HG02759 (cell line): ENCODE data around the gene HCFC1R1.

Experiments
- ATAC-seq: cut with Tn5 transposase; IDR thresholded peaks from one replicate; pipeline ENCODE4 v1.9.1; 2021; ENCODE audit warnings: mild to moderate bottlenecking, moderate library complexity; ENCODE audit not compliant: unreplicated experiment

HCFC1R1 gene

DNA sequence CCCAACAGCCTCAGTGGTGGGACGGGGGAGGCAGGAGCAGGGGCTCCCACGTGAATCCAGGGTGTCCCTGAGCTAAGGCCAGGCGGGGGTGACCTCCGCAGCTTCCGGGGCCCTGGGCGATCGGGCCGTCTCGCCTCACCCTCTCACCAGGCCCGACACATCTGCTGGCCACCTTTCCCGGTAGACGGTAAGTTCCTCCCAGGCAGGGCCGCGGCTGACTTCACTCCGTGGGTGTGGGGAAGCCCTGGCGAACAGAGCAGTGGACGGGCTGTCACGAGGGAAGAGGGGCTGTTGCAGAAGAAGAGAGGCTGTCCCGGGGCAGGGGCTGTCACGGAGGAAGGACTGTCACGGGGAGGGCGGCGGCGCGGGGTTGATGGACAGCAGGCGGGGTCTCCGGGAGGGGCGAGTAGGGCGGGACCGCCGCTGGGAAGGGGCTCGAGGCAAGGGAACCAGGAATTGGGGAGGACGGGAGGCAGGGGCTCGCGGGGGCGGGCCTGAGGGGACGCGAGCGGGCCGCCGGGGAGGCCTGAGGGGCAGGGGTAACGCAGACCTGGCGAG is 44.0 kb downstream of the HCFC1R1 start:
- no peak for ATAC-seq

GRCh38 chr16:2977440-2977839 is 46.3 kb downstream of the HCFC1R1 start:
- no peak for ATAC-seq

GRCh38 chr16:2976673-2977072 is 47.1 kb downstream of the HCFC1R1 start:
- no peak for ATAC-seq

DNA sequence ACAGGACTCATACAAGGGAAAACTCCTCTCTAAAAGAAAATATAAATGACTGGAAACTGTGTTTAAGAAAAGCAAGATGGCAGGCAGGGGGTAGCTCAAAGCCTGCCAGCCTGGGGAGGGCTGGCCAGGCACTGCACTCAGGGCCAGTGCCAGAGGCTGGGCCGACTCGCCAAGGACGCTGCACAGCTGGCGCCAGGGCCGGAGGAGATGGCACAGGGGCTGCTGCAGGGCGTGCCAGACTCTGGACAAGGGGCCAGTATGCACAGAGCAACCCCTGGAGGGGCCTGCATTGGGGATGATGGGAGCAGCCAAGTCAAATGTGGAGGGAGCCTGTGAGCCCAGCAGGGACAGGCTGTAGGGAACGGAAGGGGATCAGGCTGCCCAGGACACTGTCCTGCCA is 47.5 kb downstream of the HCFC1R1 start:
- ATAC-seq: no peak

DNA sequence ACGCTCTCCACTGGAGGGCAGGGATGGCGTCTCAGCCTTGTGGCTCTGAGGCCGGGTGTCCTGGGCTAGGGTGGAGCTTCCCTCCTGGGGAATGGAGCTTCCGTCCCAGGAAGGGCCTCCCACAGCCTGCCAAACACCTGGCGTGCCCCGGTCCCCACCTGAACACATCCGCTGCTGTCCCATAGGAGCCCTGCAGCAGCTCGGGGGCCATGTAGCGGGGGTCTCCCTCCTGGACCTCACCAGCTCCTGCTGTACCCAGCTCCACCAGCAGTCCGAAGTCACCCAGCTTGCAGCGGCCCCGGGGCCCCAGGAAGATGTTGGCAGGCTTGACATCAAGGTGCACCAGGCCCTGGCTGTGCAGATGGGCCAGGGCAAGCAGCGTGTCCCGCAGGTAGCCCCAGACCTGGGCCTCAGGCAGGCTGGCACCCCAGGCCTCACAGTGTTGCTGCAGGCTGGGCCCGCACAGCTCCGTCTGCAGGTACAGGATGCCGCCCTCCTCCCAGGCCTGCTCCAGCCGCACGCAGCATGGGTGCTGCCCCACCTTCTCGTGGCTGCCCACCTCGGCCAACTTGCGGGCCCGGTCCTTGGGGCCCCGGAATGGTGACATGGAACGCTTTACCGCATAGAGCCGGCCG is 48.5 kb downstream of the HCFC1R1 start:
- no peak for ATAC-seq

- no peak for ATAC-seq
Measured at GRCh38 chr16:2974319-2975056, 49.3 kb downstream of the HCFC1R1 start.

- ATAC-seq: no peak
Measured at GRCh38 chr16:2973605-2974318, 50.0 kb downstream of the HCFC1R1 start.

DNA sequence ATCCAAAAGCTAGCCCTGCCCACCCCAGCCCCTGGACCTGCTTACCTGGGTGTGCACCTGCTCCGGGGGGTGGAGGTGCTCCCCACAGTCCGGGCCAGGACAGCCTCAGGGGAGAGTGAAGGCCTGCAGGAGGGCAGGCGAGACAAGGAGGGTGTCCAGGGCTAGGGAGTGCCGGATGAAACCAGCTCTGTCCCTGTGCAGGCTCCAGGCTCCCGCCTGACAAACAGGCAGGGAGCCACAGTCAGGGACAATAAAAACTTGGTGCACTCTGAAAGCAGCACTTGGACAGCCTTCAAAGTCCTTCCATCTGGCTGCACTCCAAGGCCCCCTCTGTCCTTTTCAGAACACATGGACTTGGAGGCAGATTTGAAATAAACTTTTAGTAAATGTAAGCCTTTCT is 50.6 kb downstream of the HCFC1R1 start:
- ATAC-seq: no peak
